ENCODE measurements around the gene HAS3.
A peak's percentile ranks its signal among the peaks of the same experiment; 100 is the strongest.

The HAS3 gene

GRCh38 chr16:69105501-69106361 lies at the start of gene HAS3 (continued):
- TF ChIP-seq ZSCAN30 (tag by site-specific recombination; IDR thresholded peaks at IDR 0.05) (0 out of 2 replicates have a peak, but pooled peaks have one; percentile 52), CTCF (tag by site-specific recombination; IDR thresholded peaks at IDR 0.05) (peak; percentile 73), OSR2 (tag by site-specific recombination; IDR thresholded peaks at IDR 0.05) (no peak), PRDM1 (tag by site-specific recombination; IDR thresholded peaks at IDR 0.05) (peak; percentile 51), GLIS1 (tag by site-specific recombination; IDR thresholded peaks at IDR 0.05) (0 out of 2 replicates have a peak, but pooled peaks have one; percentile 24), KLF9 (tag by site-specific recombination; IDR thresholded peaks at IDR 0.05; ENCODE audit: low read depth) (peak; percentile 41; the same call in 1 of the 2 replicates), TRIM28 (IDR thresholded peaks at IDR 0.05; ENCODE audit: borderline replicate concordance, low read length) (no peak), ZNF660 (tag by site-specific recombination; IDR thresholded peaks at IDR 0.05) (peak; percentile 46), ZNF335 (tag by site-specific recombination; conservative IDR thresholded peaks at IDR 0.05) (peak; percentile 67), FEZF1 (tag by site-specific recombination; IDR thresholded peaks at IDR 0.05) (peak; percentile 53; the same call in 1 of the 2 replicates), ZNF561 (tag by site-specific recombination; IDR thresholded peaks at IDR 0.05; ENCODE audit: borderline replicate concordance) (peak; percentile 83; the same call in 1 of the 2 replicates)
- TF ChIP-seq, protein P1, sequence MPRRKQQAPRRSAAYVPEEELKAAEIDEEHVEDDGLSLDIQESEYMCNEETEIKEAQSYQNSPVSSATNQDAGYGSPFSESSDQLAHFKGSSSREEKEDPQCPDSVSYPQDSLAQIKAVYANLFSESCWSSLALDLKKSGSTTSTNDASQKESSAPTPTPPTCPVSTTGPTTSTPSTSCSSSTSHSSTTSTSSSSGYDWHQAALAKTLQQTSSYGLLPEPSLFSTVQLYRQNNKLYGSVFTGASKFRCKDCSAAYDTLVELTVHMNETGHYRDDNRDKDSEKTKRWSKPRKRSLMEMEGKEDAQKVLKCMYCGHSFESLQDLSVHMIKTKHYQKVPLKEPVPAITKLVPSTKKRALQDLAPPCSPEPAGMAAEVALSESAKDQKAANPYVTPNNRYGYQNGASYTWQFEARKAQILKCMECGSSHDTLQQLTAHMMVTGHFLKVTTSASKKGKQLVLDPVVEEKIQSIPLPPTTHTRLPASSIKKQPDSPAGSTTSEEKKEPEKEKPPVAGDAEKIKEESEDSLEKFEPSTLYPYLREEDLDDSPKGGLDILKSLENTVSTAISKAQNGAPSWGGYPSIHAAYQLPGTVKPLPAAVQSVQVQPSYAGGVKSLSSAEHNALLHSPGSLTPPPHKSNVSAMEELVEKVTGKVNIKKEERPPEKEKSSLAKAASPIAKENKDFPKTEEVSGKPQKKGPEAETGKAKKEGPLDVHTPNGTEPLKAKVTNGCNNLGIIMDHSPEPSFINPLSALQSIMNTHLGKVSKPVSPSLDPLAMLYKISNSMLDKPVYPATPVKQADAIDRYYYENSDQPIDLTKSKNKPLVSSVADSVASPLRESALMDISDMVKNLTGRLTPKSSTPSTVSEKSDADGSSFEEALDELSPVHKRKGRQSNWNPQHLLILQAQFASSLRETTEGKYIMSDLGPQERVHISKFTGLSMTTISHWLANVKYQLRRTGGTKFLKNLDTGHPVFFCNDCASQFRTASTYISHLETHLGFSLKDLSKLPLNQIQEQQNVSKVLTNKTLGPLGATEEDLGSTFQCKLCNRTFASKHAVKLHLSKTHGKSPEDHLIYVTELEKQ (tag by site-specific recombination; IDR thresholded peaks at IDR 0.05; ENCODE audit: borderline replicate concordance): 0 out of 2 replicates have a peak, but pooled peaks have one; percentile 6
- TF ChIP-seq, protein P2, sequence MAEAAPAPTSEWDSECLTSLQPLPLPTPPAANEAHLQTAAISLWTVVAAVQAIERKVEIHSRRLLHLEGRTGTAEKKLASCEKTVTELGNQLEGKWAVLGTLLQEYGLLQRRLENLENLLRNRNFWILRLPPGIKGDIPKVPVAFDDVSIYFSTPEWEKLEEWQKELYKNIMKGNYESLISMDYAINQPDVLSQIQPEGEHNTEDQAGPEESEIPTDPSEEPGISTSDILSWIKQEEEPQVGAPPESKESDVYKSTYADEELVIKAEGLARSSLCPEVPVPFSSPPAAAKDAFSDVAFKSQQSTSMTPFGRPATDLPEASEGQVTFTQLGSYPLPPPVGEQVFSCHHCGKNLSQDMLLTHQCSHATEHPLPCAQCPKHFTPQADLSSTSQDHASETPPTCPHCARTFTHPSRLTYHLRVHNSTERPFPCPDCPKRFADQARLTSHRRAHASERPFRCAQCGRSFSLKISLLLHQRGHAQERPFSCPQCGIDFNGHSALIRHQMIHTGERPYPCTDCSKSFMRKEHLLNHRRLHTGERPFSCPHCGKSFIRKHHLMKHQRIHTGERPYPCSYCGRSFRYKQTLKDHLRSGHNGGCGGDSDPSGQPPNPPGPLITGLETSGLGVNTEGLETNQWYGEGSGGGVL (tag by site-specific recombination; IDR thresholded peaks at IDR 0.05): peak; percentile 7; the same call in 1 of the 2 replicates

GRCh38 chr16:69055980-69056379 lies 49.5 kb upstream of the HAS3 start:
- CTCF ChIA-PET: interaction anchor here (1.0 kb wide), 1 partner anchor 17 kb away, joined by 3 read pairs; no protein-coding TSS in a partner anchor

GRCh38 chr16:69056421-69056820 lies 49.0 kb upstream of the HAS3 start:
- H3K36me3 ChIP-seq (ENCODE audit: control insufficient read depth in 2 of 2, insufficient read depth in 1 of 2, low read length in 2 of 2): no peaks in the 10 kb centered on the region
- H3K9me3 ChIP-seq (ENCODE audit: control insufficient read depth, insufficient read depth, low read depth, low read length): no peaks in the 10 kb centered on the region
- no peaks in the 10 kb centered on the region for H3K4me1 ChIP-seq (ENCODE audit: control insufficient read depth, insufficient read depth, low read length)
- H3K27ac ChIP-seq (ENCODE audit: extremely low read depth, low read depth, low read length): no peak overlapping the region
- CTCF ChIA-PET: interaction anchor here (1.0 kb wide), 1 partner anchor 16 kb away, joined by 3 read pairs; no protein-coding TSS in a partner anchor
- no peak overlapping the region for H3K4me3 ChIP-seq (ENCODE audit: low read depth, low read length)
- POLR2A ChIA-PET: no interaction called here
- no peak for TF ChIP-seq ZNF571 (tag by site-specific recombination; IDR thresholded peaks at IDR 0.05)
- no peak for TF ChIP-seq ZNF140 (tag by site-specific recombination; IDR thresholded peaks at IDR 0.05)
- TF ChIP-seq PRDM10 (tag by site-specific recombination; IDR thresholded peaks at IDR 0.05): no peak
- no peak for TF ChIP-seq BCL11A (tag by site-specific recombination; IDR thresholded peaks at IDR 0.05; ENCODE audit: low read depth)
- TF ChIP-seq SETDB1 (IDR thresholded peaks at IDR 0.05; ENCODE audit: insufficient read length, low read length): no peak
- TF ChIP-seq ZNF521 (tag by site-specific recombination; IDR thresholded peaks at IDR 0.05): no peak

More at GRCh38 chr16:69055980-69056379, 49.5 kb upstream of the HAS3 start:
- Histone ChIP-seq H3K27ac (ENCODE audit: extremely low read depth, low read depth, low read length) (no peak overlapping the region), H3K9me3 (ENCODE audit: control insufficient read depth, insufficient read depth, low read depth, low read length) (no peaks in the 10 kb centered on the region), H3K4me3 (ENCODE audit: low read depth, low read length) (no peak overlapping the region), H3K4me1 (ENCODE audit: control insufficient read depth, insufficient read depth, low read length) (no peaks in the 10 kb centered on the region), H3K36me3 (ENCODE audit: control insufficient read depth in 2 of 2, insufficient read depth in 1 of 2, low read length in 2 of 2) (no peaks in the 10 kb centered on the region)
- TF ChIP-seq TRIM28 (IDR thresholded peaks at IDR 0.05; ENCODE audit: borderline replicate concordance, low read length): no peak
- no peak for TF ChIP-seq ZNF214 (tag by site-specific recombination; IDR thresholded peaks at IDR 0.05; ENCODE audit: borderline replicate concordance)
- no peak for TF ChIP-seq OSR2 (tag by site-specific recombination; IDR thresholded peaks at IDR 0.05)
- POLR2A ChIA-PET: no interaction called here
